Astrocyte (in vitro differentiated cells and primary cell): ENCODE data around the gene LAMA4.

ENCODE experiments used
- EZH2 ChIP-seq: IDR thresholded peaks from 2 replicates; pipeline ENCODE4 v1.6.1; 2012; ENCODE audit warnings: mild to moderate bottlenecking, low read length, inconsistent platforms; ENCODE audit not compliant: insufficient read depth
- TF ChIP-seq, protein P1 (sequence below): IDR thresholded peaks from 2 replicates; pipeline ENCODE4 v1.5.1; 2011; ENCODE audit warnings: low read depth, mild to moderate bottlenecking, inconsistent platforms, low read length, moderate library complexity; ENCODE audit not compliant: insufficient read depth

DNA sequence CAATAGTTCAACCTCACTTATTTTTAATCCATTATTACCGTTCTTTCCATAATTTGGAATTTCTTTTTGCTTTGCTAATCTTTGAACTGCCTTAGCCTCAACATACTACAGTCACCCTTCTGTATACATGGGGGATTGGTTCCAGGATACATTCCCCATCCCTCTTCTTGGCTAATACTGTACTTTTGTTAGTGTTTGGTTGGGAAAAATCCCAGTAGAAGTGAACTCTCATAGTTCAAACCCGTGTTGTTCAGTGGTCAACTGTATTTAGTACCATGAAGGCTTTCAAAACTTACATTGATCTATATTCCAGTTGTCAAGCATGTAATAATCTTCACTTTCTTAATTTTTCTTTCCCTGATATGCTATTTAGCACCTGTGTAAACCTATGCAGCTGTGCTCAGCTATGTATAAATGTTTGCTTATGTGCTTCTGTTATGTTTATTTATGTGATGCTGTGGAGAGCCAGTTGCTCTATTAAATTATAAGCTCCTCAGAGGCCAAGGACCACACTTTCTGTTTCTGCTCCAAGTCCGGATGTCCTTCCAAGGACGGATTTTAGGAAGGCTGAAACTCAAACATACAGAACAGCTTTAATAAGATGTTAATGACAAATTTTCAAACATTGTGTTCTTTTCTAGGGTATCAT lies 33.3 kb upstream of the LAMA4 start:
- TF ChIP-seq, protein P1, sequence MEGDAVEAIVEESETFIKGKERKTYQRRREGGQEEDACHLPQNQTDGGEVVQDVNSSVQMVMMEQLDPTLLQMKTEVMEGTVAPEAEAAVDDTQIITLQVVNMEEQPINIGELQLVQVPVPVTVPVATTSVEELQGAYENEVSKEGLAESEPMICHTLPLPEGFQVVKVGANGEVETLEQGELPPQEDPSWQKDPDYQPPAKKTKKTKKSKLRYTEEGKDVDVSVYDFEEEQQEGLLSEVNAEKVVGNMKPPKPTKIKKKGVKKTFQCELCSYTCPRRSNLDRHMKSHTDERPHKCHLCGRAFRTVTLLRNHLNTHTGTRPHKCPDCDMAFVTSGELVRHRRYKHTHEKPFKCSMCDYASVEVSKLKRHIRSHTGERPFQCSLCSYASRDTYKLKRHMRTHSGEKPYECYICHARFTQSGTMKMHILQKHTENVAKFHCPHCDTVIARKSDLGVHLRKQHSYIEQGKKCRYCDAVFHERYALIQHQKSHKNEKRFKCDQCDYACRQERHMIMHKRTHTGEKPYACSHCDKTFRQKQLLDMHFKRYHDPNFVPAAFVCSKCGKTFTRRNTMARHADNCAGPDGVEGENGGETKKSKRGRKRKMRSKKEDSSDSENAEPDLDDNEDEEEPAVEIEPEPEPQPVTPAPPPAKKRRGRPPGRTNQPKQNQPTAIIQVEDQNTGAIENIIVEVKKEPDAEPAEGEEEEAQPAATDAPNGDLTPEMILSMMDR: no peak
- TF ChIP-seq EZH2: no peak
